ENCODE results near the gene KCNQ2.
"Not testable (repeated sequence)": the region's sequence is repeated elsewhere in the genome, so short reads cannot be mapped to it uniquely, and the experiment has no call there.

Gene KCNQ2

DNA sequence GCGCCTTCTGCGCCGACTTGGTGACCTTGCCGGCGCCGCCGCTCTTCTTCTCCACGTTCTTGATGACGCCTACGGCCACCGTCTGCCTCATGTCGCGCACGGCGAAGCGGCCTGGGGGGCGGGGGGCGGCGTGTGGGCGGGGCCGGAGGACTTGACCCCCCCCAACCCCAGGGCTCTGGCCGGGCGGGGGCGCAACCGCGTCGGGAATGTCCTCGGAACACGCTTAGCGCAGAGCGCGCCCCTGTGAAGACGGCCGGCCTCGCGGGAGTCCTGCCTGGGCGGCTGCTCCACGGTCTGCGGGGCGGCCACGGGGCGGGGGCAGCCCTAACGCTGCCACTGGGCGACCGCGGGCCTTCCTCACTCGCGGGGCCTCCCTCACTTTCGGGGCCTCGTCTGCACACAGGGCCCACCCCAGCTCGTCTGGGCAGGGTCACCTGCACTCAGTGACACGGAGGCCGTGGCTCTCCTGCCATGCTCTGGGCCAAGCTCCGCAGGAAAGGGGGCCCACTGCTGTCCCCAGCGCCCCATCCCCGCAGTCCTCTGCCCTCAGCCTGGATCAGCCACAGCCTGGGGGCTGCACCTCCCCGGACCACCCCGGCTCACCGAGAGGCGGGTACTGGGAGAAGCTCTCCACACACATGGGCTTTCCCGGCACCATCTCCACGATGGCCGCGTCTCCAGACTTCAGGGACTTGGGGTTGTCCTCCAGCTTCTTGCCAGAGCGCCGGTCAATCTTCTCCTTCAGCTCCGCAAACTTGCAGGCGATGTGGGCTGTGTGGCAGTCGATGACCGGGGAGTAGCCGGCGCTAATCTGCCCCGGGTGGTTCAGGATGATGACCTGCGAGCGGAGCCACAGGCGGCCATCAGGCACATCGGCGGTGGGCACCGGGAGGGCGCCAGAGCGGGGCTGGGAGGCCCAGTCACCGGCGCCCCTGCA, 16.1 kb upstream of the KCNQ2 start:
- no peak for DNase-seq

GRCh38 chr20:63487781-63488241, 15.4 kb upstream of the KCNQ2 start:
- DNase-seq, result no peak

GRCh38 chr20:63487116-63487764, 14.8 kb upstream of the KCNQ2 start:
- no peak for DNase-seq

DNA sequence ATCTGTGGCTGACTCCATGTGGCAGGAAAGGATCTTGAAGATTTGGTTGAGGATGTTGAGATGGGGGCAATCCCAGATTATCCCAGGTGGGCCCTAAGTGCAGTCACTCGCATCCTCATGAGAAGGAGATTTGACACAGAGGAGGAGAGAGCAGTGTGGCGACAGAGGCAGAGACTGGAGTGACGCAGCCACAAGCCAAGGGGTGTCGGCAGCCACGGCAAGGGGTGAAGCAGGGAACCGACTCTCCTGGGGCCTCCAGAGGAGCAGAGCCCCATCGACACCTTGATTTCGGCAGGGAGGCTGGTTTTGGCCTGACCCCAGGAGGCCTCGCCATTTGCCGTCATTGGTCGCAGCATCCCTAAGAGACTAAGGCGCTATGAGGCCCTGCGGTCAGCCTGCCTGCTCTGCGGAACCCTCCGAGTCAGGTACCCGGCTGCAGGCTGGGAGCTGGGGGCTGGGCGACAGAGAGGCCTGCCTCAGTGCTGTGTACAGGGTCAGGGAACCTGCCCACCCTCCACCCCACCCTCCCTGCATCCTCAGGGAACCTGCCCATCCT, 13.9 kb upstream of the KCNQ2 start:
- no peak for DNase-seq

- no peak for DNase-seq
Measured at GRCh38 chr20:63484651-63485403, 12.4 kb upstream of the KCNQ2 start.

GRCh38 chr20:63484236-63484635, 11.8 kb upstream of the KCNQ2 start:
- DNase-seq, result no peak

- no peak for DNase-seq
Measured at GRCh38 chr20:63483834-63484233, 11.4 kb upstream of the KCNQ2 start.

DNA sequence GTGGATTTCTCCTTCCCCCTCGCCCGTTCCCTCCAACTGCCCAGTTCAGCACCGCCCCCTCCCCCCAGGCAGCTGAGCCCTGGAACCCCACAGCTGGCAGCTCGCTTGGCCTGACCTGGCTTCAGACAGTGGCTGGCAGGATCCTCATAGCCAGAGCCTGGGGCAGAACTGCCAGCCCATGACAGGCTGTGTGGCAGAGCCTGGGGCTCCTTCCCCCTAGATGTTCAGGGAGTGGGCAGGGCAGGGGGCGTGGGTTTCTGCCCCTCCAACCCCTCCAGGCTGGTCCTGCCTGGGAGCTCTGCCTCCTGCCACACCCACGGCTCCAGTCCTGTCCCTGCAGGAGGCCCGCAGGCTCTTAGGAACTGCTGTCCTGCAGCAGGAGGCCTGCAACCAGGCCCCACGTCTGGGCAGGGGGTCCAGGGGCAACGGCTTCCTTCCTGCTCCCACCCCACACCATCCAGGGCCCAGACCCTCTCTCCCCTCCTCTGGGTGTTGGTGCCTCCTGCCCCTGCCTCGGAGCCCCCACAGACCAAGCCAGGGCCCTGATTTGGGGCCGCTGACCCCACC, 9.6 kb upstream of the KCNQ2 start:
- DNase-seq, result no peak

GRCh38 chr20:63481503-63481902, 9.0 kb upstream of the KCNQ2 start:
- no peak for DNase-seq

- DNase-seq, result not testable (repeated sequence)
Measured at GRCh38 chr20:63479695-63480419, 7.4 kb upstream of the KCNQ2 start.

DNA sequence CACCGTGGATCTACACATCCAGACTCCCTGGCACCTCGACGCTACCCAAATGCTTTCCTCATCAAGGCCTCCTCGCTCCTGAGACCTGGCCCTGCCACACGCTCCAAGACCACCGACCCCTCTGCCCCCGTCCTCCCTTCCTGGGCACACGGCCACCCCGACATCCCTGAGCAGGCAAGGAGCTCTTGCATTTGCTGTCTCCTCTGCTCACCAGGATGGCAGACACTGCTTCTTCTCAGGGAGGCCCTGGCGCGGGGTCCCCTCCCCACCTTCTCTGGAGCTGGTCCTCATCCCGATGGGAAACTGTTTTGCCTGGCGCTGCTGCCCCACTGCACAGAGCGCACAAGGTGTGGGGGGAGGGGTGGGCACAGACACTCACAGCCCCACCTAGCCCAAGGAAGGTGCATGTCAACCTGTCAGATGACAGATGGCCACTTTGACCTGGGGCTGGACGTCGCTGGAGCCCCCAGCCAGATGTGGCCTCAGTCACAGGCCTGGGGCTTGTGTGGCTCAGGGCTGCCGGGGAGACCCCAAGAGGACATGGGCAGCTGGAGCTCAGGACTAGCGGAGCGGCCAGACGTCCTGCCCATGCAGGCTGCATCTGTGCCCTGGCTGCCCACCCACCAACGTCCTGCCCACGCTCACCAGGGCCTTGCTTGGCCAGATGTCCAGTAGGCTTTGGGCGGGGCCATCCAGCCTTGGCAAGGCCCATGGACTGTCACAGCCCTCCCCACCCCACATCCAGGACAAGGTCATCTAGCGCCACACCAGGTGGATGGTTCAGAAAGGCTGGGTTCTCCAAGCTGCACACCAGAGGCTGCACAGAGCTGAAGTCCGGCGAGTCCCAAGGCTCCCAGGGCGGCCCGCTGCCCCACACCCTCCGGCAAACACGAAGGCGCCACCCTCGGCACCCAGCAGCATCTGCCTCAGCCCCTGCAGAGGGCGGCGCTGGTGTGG, 6.2 kb upstream of the KCNQ2 start:
- DNase-seq, result no peak

- DNase-seq, result no peak
Measured at GRCh38 chr20:63477944-63478343, 5.5 kb upstream of the KCNQ2 start.

DNA sequence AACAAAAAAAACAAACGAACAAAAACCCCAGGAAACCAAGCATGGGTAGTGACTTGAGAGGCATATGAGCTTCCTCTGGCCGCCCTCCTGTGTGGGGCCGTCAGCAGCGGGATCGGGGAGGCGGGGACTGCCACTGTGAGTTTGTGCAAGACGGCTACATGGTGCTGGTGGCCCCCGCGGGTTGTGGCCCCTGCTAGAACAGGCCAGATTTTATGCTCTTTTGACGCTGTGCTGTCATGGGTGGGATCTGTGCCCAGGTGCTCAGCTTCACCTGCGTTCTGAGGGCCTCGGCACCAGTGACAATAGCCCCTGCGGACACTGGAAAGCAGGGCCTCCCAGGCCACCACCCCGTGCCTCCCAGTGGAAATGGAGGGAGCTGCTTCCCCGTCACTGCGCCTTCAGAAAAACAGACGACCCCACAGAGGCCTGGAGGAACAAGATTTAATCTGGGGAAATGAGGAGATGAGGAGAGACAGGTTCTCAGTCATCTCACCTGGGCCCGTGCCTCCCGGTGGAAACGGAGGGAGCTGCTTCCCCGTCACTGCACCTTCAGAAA, 4.7 kb upstream of the KCNQ2 start:
- no peak for DNase-seq

- DNase-seq, result no peak
Measured at GRCh38 chr20:63475209-63475608, 2.8 kb upstream of the KCNQ2 start.

DNA sequence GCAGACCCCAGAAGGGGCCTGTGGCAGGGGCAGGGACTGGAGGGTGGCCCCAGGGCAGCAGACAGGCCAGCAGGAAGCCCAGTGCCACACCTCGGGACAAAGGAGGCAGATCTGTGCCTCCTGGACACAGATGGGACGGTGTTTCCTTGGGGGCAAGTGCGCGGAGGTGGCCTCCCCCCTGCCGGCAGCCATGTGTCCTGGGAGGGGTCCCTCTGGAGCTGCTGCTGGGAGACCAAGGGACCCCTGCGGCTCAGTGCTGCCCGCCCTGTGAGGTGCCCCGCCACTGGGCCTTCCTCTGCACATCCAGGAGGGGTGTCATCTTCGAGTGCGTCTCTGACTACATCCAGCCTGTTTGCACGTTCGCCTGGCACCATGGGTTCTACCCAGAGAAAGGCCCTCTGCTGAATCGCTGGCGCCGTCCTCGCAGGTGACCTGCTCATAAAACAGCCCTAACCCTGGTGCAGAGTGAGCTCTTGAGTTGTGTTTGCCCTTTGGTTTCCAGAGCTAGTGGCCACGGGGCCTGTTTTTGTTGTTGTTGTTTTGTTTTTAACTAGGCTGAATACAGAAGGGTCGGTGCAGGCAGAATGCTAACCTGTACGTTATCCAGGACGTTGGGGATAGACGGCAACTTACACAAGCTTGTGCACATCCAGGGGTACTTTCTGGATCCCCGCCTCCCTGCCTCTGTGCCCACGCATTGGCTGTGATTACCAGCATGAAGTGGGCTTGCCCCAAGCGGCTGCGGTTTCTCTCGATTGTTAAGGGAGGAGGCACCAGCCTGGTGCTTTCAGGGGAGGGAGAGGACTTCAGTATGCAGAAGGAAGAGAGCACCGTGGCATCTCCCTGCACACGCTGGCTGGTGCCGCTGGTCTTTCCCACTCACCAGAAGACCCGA, 1.3 kb upstream of the KCNQ2 start:
- DNase-seq, result peak in 1 of 2 experiments; percentile 16

- DNase-seq, result no peak
Measured at GRCh38 chr20:63472862-63473390, 471 bp upstream of the KCNQ2 start.

DNA sequence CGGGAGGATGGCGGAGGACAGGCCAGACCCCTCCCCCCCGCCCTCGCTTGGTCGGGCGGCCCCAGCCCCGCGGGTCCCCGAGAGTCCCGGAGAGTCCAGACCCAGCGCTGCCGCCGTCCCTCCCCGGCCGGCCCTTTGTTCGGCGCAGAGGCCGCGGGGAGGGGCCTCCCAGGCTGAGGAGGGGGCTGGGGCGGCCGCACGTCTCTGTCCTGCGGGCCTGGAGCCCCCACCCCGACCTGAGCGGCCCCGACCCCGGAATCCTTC, 806 bp downstream of the KCNQ2 start:
- DNase-seq, result no peak

DNA sequence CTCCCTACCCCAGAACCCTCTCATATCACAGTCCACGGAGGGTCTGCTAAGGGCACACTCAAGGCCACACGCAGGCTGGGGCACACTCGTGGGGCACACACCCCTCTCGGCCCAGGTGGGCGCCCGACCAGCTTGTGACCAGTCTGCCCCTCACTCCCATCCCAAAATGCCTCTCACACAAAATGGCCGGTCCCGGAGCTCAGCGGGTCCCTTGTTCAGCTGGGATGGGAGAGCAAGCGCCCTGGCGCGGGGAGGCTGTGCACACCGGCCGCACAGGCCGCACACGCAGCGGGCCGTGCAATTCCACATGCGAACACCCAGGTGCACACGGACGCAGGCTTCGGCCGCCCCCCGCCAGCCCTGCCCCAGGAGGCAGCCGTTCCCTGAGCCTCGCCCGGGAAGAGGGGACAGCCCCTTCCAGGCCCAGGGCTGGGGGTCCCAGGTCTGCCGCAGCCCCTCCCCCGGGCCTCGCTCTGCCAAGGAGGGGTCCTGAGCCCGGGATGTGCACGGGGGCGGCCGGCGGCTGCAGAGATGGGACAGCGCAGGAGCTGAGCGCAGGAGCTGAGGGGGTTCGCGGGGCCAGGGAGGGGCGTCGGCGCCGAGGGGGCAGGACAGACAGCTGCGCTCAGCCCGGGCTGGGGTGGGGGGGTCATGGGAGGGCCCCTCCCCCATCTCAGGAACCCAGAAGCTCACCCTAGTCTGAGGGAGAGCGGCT, 1.3 kb downstream of the KCNQ2 start:
- DNase-seq, result no peak

- no peak for DNase-seq
Measured at GRCh38 chr20:63470410-63470809, 2.0 kb downstream of the KCNQ2 start.
